SK-N-SH (cell line): ENCODE measurements around the gene GOLPH3.

ENCODE experiments used
- CTCF ChIP-seq: fragments of 200-600 bp; sonication (generic); IDR thresholded peaks from 2 replicates; pipeline ENCODE4 v1.6.1; 2017; ENCODE audit warnings: antibody characterized with exemption, mild to moderate bottlenecking, moderate library complexity
- EZH2phosphoT487 ChIP-seq: fragments of 200-600 bp; sonication (generic); IDR thresholded peaks from 2 replicates; pipeline ENCODE4 v1.6.1; 2017; ENCODE audit warnings: low read depth, mixed run types, mild to moderate bottlenecking, antibody characterized with exemption, moderate library complexity, borderline replicate concordance
- GABPA ChIP-seq: IDR thresholded peaks from 2 replicates; pipeline ENCODE4 v1.4.0; 2012; ENCODE audit warnings: low read depth, mild to moderate bottlenecking
- POLR2AphosphoS5 ChIP-seq: IDR thresholded peaks from 2 replicates; pipeline ENCODE4 v1.6.1; 2012; ENCODE audit warnings: low read depth, low read length
- RXRA ChIP-seq: IDR thresholded peaks from 2 replicates; pipeline ENCODE4 v1.4.0; 2012; ENCODE audit warnings: low read depth, mild to moderate bottlenecking, borderline replicate concordance
- TF ChIP-seq, protein P1 (sequence below): IDR thresholded peaks from 2 replicates; pipeline ENCODE4 v1.4.0; 2012; ENCODE audit warnings: low read depth, borderline replicate concordance
- TF ChIP-seq, protein P2 (sequence below): fragments of 150-350 bp; IDR thresholded peaks from 2 replicates; pipeline ENCODE4 v1.6.1; 2017; ENCODE audit warnings: antibody characterized with exemption, low read length, low read depth, borderline replicate concordance

- TF ChIP-seq CTCF (no peak), GABPA (no peak), POLR2AphosphoS5 (no peak), EZH2phosphoT487 (no peak), RXRA (no peak)
- TF ChIP-seq, protein P1, sequence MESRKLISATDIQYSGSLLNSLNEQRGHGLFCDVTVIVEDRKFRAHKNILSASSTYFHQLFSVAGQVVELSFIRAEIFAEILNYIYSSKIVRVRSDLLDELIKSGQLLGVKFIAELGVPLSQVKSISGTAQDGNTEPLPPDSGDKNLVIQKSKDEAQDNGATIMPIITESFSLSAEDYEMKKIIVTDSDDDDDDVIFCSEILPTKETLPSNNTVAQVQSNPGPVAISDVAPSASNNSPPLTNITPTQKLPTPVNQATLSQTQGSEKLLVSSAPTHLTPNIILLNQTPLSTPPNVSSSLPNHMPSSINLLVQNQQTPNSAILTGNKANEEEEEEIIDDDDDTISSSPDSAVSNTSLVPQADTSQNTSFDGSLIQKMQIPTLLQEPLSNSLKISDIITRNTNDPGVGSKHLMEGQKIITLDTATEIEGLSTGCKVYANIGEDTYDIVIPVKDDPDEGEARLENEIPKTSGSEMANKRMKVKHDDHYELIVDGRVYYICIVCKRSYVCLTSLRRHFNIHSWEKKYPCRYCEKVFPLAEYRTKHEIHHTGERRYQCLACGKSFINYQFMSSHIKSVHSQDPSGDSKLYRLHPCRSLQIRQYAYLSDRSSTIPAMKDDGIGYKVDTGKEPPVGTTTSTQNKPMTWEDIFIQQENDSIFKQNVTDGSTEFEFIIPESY: no peak
- TF ChIP-seq, protein P2, sequence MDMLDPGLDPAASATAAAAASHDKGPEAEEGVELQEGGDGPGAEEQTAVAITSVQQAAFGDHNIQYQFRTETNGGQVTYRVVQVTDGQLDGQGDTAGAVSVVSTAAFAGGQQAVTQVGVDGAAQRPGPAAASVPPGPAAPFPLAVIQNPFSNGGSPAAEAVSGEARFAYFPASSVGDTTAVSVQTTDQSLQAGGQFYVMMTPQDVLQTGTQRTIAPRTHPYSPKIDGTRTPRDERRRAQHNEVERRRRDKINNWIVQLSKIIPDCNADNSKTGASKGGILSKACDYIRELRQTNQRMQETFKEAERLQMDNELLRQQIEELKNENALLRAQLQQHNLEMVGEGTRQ: no peak
These were observed 50.9 kb downstream of the GOLPH3 start for GRCh38 chr5:32123058-32123805.
